ENCODE measurements around the gene CAPZA2.

DNA sequence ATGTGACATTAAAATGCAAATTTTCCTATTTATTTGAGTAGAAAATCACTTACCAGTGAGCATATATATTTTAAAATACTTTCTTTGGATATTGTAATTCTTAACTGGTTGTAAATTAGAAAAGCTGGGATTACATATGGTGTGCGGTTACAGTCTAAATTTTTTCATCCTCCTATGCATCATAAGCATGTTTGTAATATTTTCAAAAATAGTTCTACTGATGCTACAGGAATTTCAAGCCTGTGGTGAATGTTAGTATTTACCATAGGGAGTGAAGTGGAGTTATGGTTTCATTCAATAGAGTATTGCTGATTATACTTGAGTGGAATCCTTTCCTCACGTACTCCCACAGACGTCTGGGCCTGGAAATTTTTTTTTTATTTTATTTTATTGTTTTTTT is 56.3 kb downstream of the CAPZA2 start:
- TF ChIP-seq EZH2 (IDR thresholded peaks at IDR 0.05) = no peak
- TF ChIP-seq, protein P1, sequence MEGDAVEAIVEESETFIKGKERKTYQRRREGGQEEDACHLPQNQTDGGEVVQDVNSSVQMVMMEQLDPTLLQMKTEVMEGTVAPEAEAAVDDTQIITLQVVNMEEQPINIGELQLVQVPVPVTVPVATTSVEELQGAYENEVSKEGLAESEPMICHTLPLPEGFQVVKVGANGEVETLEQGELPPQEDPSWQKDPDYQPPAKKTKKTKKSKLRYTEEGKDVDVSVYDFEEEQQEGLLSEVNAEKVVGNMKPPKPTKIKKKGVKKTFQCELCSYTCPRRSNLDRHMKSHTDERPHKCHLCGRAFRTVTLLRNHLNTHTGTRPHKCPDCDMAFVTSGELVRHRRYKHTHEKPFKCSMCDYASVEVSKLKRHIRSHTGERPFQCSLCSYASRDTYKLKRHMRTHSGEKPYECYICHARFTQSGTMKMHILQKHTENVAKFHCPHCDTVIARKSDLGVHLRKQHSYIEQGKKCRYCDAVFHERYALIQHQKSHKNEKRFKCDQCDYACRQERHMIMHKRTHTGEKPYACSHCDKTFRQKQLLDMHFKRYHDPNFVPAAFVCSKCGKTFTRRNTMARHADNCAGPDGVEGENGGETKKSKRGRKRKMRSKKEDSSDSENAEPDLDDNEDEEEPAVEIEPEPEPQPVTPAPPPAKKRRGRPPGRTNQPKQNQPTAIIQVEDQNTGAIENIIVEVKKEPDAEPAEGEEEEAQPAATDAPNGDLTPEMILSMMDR (IDR thresholded peaks at IDR 0.05) = no peak
- no peak for TF ChIP-seq EZH2phosphoT487 (IDR thresholded peaks at IDR 0.05)
